Body of pancreas (tissue), 4 donors: Measurements from ENCODE around the gene CLEC18B.
"Not testable (repeated sequence)": the region's sequence is repeated elsewhere in the genome, so short reads cannot be mapped to it uniquely, and the experiment has no call there.

Experiments used
- POLR2A ChIP-seq, 3 donors: fragments of 450-650 bp; IDR thresholded peaks; one replicate each; pipeline ENCODE4 v1.6.1; 2016; ENCODE audit warnings: antibody characterized with exemption in 3 of 3, mild to moderate bottlenecking in 2 of 3
- TF ChIP-seq, protein P1 (sequence below), 7 experiments: fragments of 450-650 bp in 4 of 7; fragments of 200-600 bp in 3 of 7; sonication (generic) in 3 of 7; IDR thresholded peaks; one replicate each; pipeline ENCODE4 v1.5.1; 2016 to 2019; ENCODE audit warnings: antibody characterized with exemption in 7 of 7

DNA sequence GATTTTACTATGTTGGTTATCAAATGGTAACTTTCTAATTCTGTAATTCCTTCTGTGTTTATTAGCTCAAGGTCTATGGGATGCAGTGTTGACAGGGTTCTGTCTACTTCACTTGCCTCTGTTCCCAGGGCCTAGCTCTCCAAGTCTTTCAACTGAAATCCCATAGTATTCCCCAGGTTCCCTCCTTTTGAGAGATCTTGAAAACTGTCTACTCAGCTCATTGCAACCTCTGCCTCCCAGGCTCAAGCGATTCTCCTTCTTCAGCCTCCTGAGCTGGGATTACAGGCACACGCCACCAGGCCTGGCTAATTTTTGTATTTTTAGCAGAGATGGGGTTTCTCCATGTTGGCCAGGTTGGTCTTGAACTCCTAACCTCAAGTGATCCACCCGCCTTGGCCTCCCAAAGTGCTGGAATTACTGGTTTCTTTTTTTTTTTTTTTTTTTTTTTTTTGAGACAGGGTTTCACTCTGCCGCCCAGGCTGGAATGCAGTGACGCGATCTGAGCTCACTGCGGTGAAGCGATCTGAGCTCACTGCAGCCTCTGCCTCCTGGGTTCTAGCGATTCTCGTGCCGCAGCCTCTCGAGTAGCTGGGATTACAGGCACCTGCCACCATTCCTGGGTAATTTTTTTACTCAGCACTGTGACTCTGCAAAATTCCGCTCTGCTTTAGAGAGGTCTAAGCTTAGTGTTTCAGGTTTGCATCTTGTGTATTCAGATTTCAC, 22.5 kb upstream of the CLEC18B start:
- TF ChIP-seq, protein P1, sequence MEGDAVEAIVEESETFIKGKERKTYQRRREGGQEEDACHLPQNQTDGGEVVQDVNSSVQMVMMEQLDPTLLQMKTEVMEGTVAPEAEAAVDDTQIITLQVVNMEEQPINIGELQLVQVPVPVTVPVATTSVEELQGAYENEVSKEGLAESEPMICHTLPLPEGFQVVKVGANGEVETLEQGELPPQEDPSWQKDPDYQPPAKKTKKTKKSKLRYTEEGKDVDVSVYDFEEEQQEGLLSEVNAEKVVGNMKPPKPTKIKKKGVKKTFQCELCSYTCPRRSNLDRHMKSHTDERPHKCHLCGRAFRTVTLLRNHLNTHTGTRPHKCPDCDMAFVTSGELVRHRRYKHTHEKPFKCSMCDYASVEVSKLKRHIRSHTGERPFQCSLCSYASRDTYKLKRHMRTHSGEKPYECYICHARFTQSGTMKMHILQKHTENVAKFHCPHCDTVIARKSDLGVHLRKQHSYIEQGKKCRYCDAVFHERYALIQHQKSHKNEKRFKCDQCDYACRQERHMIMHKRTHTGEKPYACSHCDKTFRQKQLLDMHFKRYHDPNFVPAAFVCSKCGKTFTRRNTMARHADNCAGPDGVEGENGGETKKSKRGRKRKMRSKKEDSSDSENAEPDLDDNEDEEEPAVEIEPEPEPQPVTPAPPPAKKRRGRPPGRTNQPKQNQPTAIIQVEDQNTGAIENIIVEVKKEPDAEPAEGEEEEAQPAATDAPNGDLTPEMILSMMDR (IDR thresholded peaks at IDR 0.05): not testable (repeated sequence)
- not testable (repeated sequence) for TF ChIP-seq POLR2A (IDR thresholded peaks at IDR 0.05)
